ENCODE measurements around the gene OSBPL6. TPM values are rescaled to one million over a fixed set of nuclear protein-coding genes. Genes with fewer than 3 reads are reported as not detected.

OSBPL6 gene
- total and polyA plus RNA-seq, 2 donors (not counting 1 experiment from before 2014, with no cell fraction given) = 0.06 TPM; not detected in 1

DNA sequence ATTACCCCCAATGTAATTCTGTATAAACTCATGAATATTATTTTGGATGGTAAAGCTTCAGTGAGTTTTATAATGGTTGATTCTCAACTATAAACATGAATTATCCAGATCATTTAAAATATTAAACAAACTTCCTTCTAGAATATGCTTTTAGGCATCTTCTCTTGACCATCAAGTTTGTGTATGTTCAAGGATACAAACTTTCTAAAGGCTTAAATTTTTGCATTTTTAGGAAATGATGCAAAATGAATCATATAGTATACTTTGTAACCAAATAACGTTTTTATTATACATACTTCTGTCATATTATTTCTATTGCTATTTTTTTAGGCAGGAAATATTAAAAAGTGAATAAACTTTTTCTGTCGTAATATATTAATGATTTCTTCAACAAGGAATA is 62.8 kb downstream of the OSBPL6 start:
- Histone ChIP-seq H3K9ac (ENCODE audit: low read length) (no peak overlapping the region), H3K27ac (ENCODE audit: low read length in 2 of 2) (no peak overlapping the region), H3K4me1 (ENCODE audit: control insufficient read depth in 2 of 2, insufficient read depth in 2 of 2, low read length in 2 of 2) (no peaks in the 10 kb centered on the region), H4K20me1 (ENCODE audit: control insufficient read depth, insufficient read depth, low read length, poor library complexity, severe bottlenecking) (no peaks in the 10 kb centered on the region), H3K9me3 (ENCODE audit: control extremely low read depth in 1 of 3, control insufficient read depth in 2 of 3, insufficient read depth in 1 of 3, low read length in 2 of 3) (no peaks in the 10 kb centered on the region), H3K36me3 (replicated peaks in 1 of 2; ENCODE audit: control extremely low read depth in 1 of 2, control insufficient read depth in 1 of 2, extremely low read depth in 1 of 2, insufficient read depth in 2 of 2, low read length in 1 of 2) (no peaks in the 10 kb centered on the region), H3K4me3 (ENCODE audit: control extremely low read depth in 1 of 5, extremely low read depth in 1 of 5, insufficient read depth in 1 of 5, low read depth in 2 of 5, low read length in 4 of 5) (no peak overlapping the region), H3K79me2 (ENCODE audit: control insufficient read depth, insufficient read depth, low read length) (no peaks in the 10 kb centered on the region), H2AFZ (ENCODE audit: insufficient read depth, low read depth, low read length, poor library complexity, severe bottlenecking) (no peak overlapping the region), H3K27me3 (replicated peaks in 1 of 4; ENCODE audit: control extremely low read depth in 1 of 4, control insufficient read depth in 3 of 4, insufficient read depth in 4 of 4, low read length in 3 of 4) (no peaks in the 10 kb centered on the region), H3K4me2 (replicated peaks; ENCODE audit: low read depth, low read length, poor library complexity, severe bottlenecking) (no peak overlapping the region)
- Mint-ChIP-seq H3K4me1 (no peaks in the 10 kb centered on the region), H3K9me3 (ENCODE audit: insufficient read depth) (no peaks in the 10 kb centered on the region), H3K27ac (no peak overlapping the region), H3K4me3 (no peak overlapping the region), H3K27me3 (peaks cover 5% of the 10 kb centered on the region)
- intact Hi-C loops (cut with micrococcal nuclease) = no loop called here
- WGBS (ENCODE audit: insufficient coverage) = no CpG with 5 or more reads among the region's 2 CpGs
- CTCF ChIA-PET = no interaction called here
- POLR2A ChIA-PET = no interaction called here
- no peak for ATAC-seq (ENCODE audit: low read depth)
- no peak for DNase-seq
- no peak for TF ChIP-seq EZH2 (IDR thresholded peaks at IDR 0.05; ENCODE audit: borderline replicate concordance, insufficient read depth, low read depth, low read length, poor library complexity, severe bottlenecking)
- TF ChIP-seq, protein P1, sequence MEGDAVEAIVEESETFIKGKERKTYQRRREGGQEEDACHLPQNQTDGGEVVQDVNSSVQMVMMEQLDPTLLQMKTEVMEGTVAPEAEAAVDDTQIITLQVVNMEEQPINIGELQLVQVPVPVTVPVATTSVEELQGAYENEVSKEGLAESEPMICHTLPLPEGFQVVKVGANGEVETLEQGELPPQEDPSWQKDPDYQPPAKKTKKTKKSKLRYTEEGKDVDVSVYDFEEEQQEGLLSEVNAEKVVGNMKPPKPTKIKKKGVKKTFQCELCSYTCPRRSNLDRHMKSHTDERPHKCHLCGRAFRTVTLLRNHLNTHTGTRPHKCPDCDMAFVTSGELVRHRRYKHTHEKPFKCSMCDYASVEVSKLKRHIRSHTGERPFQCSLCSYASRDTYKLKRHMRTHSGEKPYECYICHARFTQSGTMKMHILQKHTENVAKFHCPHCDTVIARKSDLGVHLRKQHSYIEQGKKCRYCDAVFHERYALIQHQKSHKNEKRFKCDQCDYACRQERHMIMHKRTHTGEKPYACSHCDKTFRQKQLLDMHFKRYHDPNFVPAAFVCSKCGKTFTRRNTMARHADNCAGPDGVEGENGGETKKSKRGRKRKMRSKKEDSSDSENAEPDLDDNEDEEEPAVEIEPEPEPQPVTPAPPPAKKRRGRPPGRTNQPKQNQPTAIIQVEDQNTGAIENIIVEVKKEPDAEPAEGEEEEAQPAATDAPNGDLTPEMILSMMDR (IDR thresholded peaks at IDR 0.05) = no peak

DNA sequence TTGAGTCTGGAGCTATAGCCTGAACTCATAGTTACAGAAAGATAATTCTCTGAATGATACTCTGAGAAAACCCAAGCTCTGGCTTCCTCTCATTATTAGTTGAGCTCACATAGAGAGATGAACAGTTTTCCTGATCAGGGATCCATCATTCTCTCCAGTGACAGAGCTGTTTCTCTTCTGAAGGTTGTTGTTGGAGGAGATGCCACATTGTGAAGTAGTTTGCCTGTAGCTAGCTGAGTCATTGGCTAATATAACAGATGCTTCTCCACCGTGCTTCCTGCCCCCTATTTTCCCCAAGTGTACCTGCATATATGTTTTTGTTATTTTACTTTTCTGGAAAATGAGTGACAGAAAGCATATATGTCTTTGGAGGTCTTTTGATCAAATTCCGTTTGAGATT is 64.6 kb downstream of the OSBPL6 start:
- ChIA-PET POLR2A (no interaction called here), CTCF (no interaction called here)
- H3K4me3 Mint-ChIP-seq = no peak overlapping the region
- Histone ChIP-seq H3K4me1 (ENCODE audit: control insufficient read depth in 2 of 2, insufficient read depth in 2 of 2, low read length in 2 of 2) (no peaks in the 10 kb centered on the region), H3K79me2 (ENCODE audit: control insufficient read depth, insufficient read depth, low read length) (no peaks in the 10 kb centered on the region), H3K9ac (ENCODE audit: low read length) (no peak overlapping the region), H3K9me3 (ENCODE audit: control extremely low read depth in 1 of 3, control insufficient read depth in 2 of 3, insufficient read depth in 1 of 3, low read length in 2 of 3) (no peaks in the 10 kb centered on the region), H3K36me3 (replicated peaks in 1 of 2; ENCODE audit: control extremely low read depth in 1 of 2, control insufficient read depth in 1 of 2, extremely low read depth in 1 of 2, insufficient read depth in 2 of 2, low read length in 1 of 2) (no peaks in the 10 kb centered on the region), H3K27ac (ENCODE audit: low read length in 2 of 2) (no peak overlapping the region), H2AFZ (ENCODE audit: insufficient read depth, low read depth, low read length, poor library complexity, severe bottlenecking) (no peak overlapping the region), H3K4me2 (replicated peaks; ENCODE audit: low read depth, low read length, poor library complexity, severe bottlenecking) (no peak overlapping the region), H3K4me3 (ENCODE audit: control extremely low read depth in 1 of 5, extremely low read depth in 1 of 5, insufficient read depth in 1 of 5, low read depth in 2 of 5, low read length in 4 of 5) (no peak overlapping the region), H4K20me1 (ENCODE audit: control insufficient read depth, insufficient read depth, low read length, poor library complexity, severe bottlenecking) (no peaks in the 10 kb centered on the region), H3K27me3 (replicated peaks in 1 of 4; ENCODE audit: control extremely low read depth in 1 of 4, control insufficient read depth in 3 of 4, insufficient read depth in 4 of 4, low read length in 3 of 4) (no peaks in the 10 kb centered on the region)
- intact Hi-C loops (cut with micrococcal nuclease) = no loop called here
- DNase-seq (no peak), ATAC-seq (ENCODE audit: low read depth) (no peak)
- no peaks in the 10 kb centered on the region for H3K4me1 Mint-ChIP-seq
- TF ChIP-seq, protein P1 (IDR thresholded peaks at IDR 0.05) = no peak
- TF ChIP-seq EZH2 (IDR thresholded peaks at IDR 0.05; ENCODE audit: borderline replicate concordance, insufficient read depth, low read depth, low read length, poor library complexity, severe bottlenecking) = no peak
- H3K27ac Mint-ChIP-seq = no peak overlapping the region
- H3K9me3 Mint-ChIP-seq (ENCODE audit: insufficient read depth) = no peaks in the 10 kb centered on the region
- H3K27me3 Mint-ChIP-seq = peaks cover 5% of the 10 kb centered on the region
- 80% methylated on average over 1 of the region's 2 CpGs for WGBS (ENCODE audit: insufficient coverage)
